PC-3 (cell line): ENCODE measurements around the gene TEX14.

Experiments
- CTCF ChIP-seq: fragments of 300-600 bp; sonication (generic); conservative IDR thresholded peaks from 2 replicates; pipeline ENCODE4 v1.5.1; 2017; ENCODE audit warnings: antibody characterized with exemption, low read depth, mild to moderate bottlenecking, low read length
- EZH2 ChIP-seq: fragments of 300-600 bp; sonication (generic); IDR thresholded peaks from one replicate; pipeline ENCODE4 v1.6.1; 2017; ENCODE audit warnings: antibody characterized with exemption, mild to moderate bottlenecking, low read length; ENCODE audit not compliant: unreplicated experiment
- EZH2phosphoT487 ChIP-seq: fragments of 300-600 bp; sonication (generic); IDR thresholded peaks from 2 replicates; pipeline ENCODE4 v1.6.1; 2018; ENCODE audit warnings: mild to moderate bottlenecking, antibody characterized with exemption, low read length, borderline replicate concordance

GRCh38 chr17:58606934-58607333 is 84.9 kb downstream of the TEX14 start:
- TF ChIP-seq CTCF, result no peak
- no peak for TF ChIP-seq EZH2
- no peak for TF ChIP-seq EZH2phosphoT487
